Stimulated activated CD4-positive, alpha-beta T cell treated with anti-CD3 and anti-CD28 coated beads, TNF-alpha, amount 100 ng/mL, for 4 hours (primary cell): ENCODE data around the gene RAX2.
A peak's percentile ranks its signal among the peaks of the same experiment; 100 is the strongest.

Experiments
- DNase-seq, 3 experiments: peaks; one replicate each; pipeline ENCODE4 v3.0.0-alpha.2; 2020; ENCODE audit warnings: low read depth in 3 of 3

RAX2 gene

GRCh38 chr19:3730457-3730958, 41.5 kb downstream of the RAX2 start:
- DNase-seq: no peak

- no peak for DNase-seq
These were observed 46.3 kb downstream of the RAX2 start for GRCh38 chr19:3725640-3726310.

GRCh38 chr19:3725121-3725520, 46.9 kb downstream of the RAX2 start:
- DNase-seq: no peak

- no peak for DNase-seq
These were observed 48.1 kb downstream of the RAX2 start for GRCh38 chr19:3723883-3724282.

GRCh38 chr19:3723110-3723488, 48.9 kb downstream of the RAX2 start:
- no peak for DNase-seq

GRCh38 chr19:3722443-3723109, 49.5 kb downstream of the RAX2 start:
- DNase-seq: no peak

- DNase-seq: no peak
These were observed 50.1 kb downstream of the RAX2 start for GRCh38 chr19:3721887-3722442.

- peak; percentile 77 to 79 (median 79) for DNase-seq
These were observed 50.7 kb downstream of the RAX2 start for GRCh38 chr19:3721131-3721886.

GRCh38 chr19:3720349-3720917, 51.6 kb downstream of the RAX2 start:
- no peak for DNase-seq

GRCh38 chr19:3719868-3720267, 52.2 kb downstream of the RAX2 start:
- DNase-seq: no peak
